GM21528 (cell line): ENCODE measurements around the gene LGALS14.

ENCODE experiments used
- ATAC-seq: cut with Tn5 transposase; IDR thresholded peaks from one replicate; pipeline ENCODE4 v1.9.1; 2021; ENCODE audit warnings: mild to moderate bottlenecking, moderate library complexity; ENCODE audit not compliant: unreplicated experiment, low FRiP score

The LGALS14 gene

GRCh38 chr19:39740395-39740794 lies 36.1 kb downstream of the LGALS14 start:
- no peak for ATAC-seq

GRCh38 chr19:39745643-39746042 lies 41.4 kb downstream of the LGALS14 start:
- no peak for ATAC-seq

- no peak for ATAC-seq
Measured at GRCh38 chr19:39746836-39747529, 42.7 kb downstream of the LGALS14 start.

GRCh38 chr19:39749981-39750380 lies 45.7 kb downstream of the LGALS14 start:
- ATAC-seq, result no peak

GRCh38 chr19:39752390-39752789 lies 48.1 kb downstream of the LGALS14 start:
- ATAC-seq, result no peak

GRCh38 chr19:39752795-39753194 lies 48.5 kb downstream of the LGALS14 start:
- no peak for ATAC-seq

- ATAC-seq, result no peak
Measured at GRCh38 chr19:39754544-39754943, 50.3 kb downstream of the LGALS14 start.

- ATAC-seq, result no peak
Measured at GRCh38 chr19:39754971-39755370, 50.7 kb downstream of the LGALS14 start.
